Coronary artery (tissue), 2 donors: ENCODE results near the gene LYPLA2.

Experiments used
- DNase-seq: peaks from one replicate; pipeline ENCODE4 v3.0.0-alpha.2; 2017; ENCODE audit warnings: low spot score
- H3K27ac ChIP-seq, 2 donors: fragments of 200-600 bp; sonication (generic); one replicate each; pipeline ENCODE4 v1.5.1; 2016 to 2019
- H3K4me3 ChIP-seq: fragments of 200-600 bp; sonication (generic); 2 replicates; pipeline ENCODE4 v1.5.1; 2016; ENCODE audit warnings: mild to moderate bottlenecking, moderate library complexity
- CTCF ChIP-seq: fragments of 200-600 bp; sonication (generic); IDR thresholded peaks from one replicate; pipeline ENCODE4 v1.5.1; 2019; ENCODE audit warnings: antibody characterized with exemption

LYPLA2 gene

GRCh38 chr1:23803674-23804073 is 12.7 kb downstream of the LYPLA2 start:
- Histone ChIP-seq H3K27ac (no peak overlapping the region), H3K4me3 (no peak overlapping the region)
- no peak for TF ChIP-seq CTCF
- DNase-seq, result no peak

GRCh38 chr1:23804183-23804835 is 13.4 kb downstream of the LYPLA2 start:
- Histone ChIP-seq H3K4me3 (no peak overlapping the region), H3K27ac (no peak overlapping the region)
- DNase-seq, result no peak
- no peak for TF ChIP-seq CTCF

GRCh38 chr1:23805025-23805424 is 14.1 kb downstream of the LYPLA2 start:
- Histone ChIP-seq H3K27ac (no peak overlapping the region), H3K4me3 (no peak overlapping the region)
- no peak for TF ChIP-seq CTCF

GRCh38 chr1:23806280-23806679 is 15.3 kb downstream of the LYPLA2 start:
- DNase-seq, result no peak
- H3K27ac ChIP-seq, result no peak overlapping the region
- no peak overlapping the region for H3K4me3 ChIP-seq
- no peak for TF ChIP-seq CTCF

More at GRCh38 chr1:23805025-23805424, 14.1 kb downstream of the LYPLA2 start:
- DNase-seq, result no peak

GRCh38 chr1:23807453-23807852 is 16.5 kb downstream of the LYPLA2 start:
- DNase-seq, result no peak
- Histone ChIP-seq H3K4me3 (no peak overlapping the region), H3K27ac (no peak overlapping the region)
- no peak for TF ChIP-seq CTCF

- Histone ChIP-seq H3K4me3 (no peak overlapping the region), H3K27ac (peak overlapping the region in 1 of 2 donors; percentile 18)
- TF ChIP-seq CTCF, result peak; percentile 36
- DNase-seq, result no peak
Measured at GRCh38 chr1:23809751-23810171, 18.8 kb downstream of the LYPLA2 start.

- Histone ChIP-seq H3K27ac (no peak overlapping the region), H3K4me3 (no peak overlapping the region)
- no peak for DNase-seq
- TF ChIP-seq CTCF, result peak; percentile 18
Measured at GRCh38 chr1:23810818-23811540, 20.0 kb downstream of the LYPLA2 start.
